GM21447 (cell line): ENCODE results near the gene RSRC1.
"Not testable (repeated sequence)": the region's sequence is repeated elsewhere in the genome, so short reads cannot be mapped to it uniquely, and the experiment has no call there.

Source experiments
- ATAC-seq: cut with Tn5 transposase; IDR thresholded peaks from one replicate; pipeline ENCODE4 v1.9.1; 2021; ENCODE audit not compliant: unreplicated experiment

Gene RSRC1

DNA sequence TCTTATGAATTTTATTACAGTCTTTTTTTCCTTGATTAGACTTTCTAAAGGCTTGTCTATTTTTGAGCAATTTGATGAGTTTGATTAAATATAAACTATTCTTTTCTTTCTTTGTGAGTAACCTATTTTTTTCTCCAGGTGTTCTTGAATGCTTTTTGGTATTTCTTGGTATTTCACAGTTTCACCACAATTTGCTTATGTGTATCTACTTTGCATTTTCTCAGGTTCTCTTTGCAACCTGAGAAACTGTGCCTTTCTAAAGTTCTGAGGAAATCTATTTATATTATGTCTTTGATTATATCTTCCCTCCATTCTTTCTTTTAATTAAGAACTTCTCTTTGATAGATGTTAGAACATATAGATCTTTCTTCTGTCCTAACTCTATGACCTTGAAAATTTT lies 344.0 kb downstream of the RSRC1 start:
- no peak for ATAC-seq

DNA sequence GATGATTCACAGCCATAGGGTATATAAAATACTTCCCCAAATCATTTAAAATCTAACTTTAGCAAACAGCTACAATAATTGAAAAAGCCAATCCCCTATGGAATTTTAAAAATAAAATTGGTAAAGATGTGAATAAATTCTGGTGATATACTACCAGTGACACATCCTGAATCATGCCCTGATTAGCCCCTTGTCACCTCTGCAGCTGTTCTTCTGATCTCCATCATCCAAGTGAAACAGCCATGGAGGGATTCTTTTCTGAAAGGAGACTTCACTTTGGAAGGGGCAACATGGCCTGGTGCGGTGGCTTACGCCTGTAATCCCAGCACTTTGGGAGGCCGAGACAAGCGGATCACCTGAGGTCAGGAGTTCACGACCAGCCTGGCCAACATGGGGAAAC lies 345.5 kb downstream of the RSRC1 start:
- ATAC-seq, result no peak

DNA sequence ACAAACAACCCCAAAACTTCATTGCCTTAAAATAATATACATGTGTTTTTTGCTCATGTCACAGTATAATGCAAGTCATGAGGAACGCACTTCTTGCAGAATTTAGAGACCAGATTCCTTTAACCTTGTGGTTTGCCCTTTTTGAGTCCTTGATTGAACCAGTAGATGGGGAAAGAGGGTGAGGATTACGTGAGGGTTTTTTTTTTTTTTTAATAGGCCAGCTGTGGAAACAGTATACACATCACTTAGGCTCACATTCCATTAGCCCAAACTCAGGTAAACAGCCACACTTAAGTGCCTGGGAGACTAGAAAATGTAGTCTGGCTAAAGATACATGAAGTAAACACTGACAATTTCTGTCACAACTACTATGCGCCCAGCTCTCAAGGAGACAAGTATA lies 346.2 kb downstream of the RSRC1 start:
- ATAC-seq, result no peak

DNA sequence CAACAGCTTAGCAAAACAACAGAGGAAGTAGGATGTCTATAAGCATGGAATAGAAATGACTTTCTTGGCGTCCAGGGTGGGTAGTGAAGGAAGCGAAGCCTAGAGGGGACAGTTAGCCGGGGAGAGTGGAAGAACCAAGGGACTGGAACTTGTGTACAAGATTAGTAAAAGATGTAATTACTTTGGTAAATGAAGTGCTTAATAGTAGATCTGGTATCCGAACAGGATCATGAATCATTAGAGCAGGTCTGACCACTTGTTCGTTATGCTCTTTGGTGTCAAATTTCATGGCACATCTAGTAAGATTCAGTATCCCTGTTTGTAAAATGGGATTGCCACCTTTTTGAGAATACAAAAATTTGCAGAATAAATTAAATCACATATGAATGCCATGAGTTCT lies 348.6 kb downstream of the RSRC1 start:
- no peak for ATAC-seq

DNA sequence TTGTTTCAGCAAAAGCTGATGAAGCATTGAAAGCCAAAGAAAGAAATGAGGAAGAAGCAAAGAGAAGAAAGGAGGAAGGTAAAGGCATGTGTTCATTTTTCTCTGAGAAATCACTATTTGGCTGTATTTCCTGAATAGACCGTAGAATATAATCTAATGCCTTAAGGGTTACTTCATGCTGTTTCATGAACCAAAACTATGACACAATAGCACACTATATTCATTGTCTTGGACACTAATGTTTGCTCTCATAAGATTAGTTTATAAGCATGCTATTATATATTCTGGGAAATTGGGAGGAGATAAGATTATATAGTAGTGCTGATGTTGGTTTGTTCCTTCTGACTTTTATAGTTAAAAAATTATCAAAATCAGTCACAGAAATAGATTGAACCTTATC lies 351.0 kb downstream of the RSRC1 start:
- no peak for ATAC-seq

DNA sequence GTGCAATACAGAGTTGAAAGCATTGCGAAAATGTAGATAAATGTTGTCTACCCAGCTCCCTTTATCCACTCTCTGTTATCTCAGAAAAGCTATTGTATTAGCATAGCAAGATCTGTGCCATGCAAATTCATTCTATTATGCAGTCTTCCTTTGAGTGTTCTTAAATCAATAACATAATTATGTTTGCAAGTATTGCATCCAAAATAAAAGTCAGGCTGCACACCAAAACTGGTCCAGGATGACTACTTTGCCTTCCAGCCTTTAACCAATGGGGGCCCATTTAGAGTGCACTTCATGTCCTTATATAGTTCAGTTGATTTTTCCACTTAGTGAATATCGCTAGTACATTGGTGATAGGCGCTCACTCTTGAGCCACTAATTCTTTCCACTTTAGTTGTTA lies 353.7 kb downstream of the RSRC1 start:
- no peak for ATAC-seq

DNA sequence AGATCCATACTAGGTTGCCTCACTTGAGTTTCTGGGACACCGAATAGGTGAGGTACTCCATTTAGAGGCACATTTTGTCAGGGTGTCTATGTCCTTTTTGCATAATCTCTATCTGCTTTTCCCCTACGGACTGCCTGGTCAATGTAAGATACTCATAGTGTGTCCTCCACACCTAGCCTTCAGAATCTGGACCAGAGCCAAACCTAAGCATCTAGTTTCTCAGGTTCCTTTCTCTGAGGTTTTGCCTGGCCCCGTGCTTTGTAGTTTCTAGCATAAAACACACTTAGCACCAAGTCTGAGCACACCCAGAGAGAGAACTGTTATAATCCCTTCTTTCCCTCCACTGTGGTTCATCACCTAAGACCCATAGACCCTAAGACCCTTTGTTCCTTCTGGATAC lies 355.2 kb downstream of the RSRC1 start:
- no peak for ATAC-seq

DNA sequence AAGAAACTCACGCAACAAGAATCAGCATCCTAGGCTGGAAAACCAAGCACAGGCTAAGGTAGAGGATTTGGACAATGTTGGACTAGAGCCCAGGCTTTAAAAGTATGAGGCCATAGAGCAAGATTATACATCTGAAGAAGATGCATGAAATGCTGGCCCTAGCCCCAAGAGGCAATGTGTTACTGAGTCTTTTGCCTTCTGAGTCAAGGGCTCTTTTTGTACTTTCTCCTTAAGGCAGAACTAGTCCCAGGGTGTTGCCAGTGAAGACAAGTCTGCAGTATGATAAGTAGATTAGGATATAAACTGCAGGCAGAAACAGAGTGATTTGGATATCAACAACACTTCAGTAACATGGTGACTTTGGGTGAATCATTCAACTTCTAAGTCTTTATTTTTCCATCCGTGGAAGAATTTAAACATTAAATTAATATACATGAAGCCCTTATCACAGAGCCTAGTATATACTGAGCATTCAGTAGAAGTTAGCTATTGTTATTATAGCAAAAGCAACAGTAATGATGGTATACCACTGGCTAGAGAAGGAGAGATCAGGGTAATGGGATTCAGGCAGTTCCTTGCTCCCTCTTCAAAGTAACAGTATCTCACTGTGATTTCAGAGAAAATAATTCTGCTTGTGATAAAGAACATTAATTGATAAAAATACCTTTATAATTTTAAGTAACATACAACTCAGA lies 361.2 kb downstream of the RSRC1 start:
- no peak for ATAC-seq

DNA sequence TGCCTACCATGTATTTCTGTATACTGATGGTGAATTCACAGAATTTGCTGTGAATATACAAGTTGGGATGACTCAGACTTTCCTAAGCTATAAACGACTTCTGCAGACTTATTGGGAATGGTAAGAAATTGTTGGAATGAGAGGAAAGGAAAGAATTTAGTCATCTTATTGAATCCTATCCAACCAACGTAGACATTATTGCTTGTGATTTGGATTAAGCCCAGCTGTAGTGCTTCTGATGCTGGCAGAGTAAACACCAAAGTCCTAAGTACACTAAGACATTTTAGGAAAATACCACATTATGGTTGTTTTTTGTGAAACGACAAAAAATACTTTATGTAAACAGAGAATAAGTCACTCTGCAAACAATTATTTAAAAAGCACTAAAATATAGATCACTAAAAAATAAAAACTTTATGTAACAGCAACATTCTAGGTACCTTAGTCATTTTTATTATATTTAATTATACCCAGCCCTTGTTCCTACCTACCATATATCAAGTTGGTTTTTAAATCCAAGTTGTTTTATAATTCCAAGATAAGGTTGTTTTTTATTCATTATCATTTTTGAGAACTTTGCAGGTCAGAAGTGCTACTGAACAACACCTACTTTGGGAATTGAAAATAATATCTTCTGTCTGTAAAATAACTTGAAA lies 361.9 kb downstream of the RSRC1 start:
- no peak for ATAC-seq

DNA sequence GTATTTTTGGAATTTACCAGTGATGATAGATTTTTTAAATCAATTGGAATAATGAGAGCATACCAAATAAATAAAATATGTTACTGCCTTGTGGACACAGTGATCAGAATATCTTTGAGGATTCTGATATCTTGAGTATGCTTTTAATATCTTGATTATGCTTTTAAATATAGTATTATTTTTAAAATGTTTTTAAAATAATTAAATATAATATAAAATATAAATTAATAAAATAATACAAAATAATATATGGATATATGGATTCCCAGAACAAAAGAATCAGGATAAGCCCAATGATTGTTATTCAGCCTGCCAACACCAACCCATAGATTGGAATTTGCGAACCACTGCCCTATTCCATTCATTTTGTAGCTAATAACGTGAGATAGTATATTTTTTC lies 369.2 kb downstream of the RSRC1 start:
- ATAC-seq, result no peak

DNA sequence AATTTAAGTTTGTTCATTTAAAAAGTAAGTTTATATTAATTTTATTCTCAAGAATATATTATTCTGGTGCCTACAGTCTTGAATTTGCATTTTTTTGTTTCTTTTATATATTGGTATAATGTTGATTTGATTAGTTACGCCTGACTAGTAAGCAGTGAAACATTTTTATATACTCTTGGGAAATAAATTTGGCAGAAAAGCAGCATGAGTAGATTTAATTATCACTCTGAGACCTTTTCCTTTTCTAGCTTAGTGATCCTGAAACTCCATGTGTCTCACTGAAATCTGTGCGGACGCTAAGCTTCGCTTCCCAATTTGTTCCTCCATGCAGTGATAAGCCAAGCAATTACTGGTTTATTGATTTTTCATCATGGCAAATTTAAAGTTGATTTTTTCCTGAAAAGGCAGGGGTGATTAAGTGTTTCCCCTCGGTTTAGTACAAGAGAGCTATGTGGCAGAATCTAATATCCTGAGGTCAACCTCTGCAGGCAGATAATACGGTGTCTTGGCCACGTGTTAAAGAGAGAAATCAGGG lies 373.9 kb downstream of the RSRC1 start:
- ATAC-seq, result no peak

DNA sequence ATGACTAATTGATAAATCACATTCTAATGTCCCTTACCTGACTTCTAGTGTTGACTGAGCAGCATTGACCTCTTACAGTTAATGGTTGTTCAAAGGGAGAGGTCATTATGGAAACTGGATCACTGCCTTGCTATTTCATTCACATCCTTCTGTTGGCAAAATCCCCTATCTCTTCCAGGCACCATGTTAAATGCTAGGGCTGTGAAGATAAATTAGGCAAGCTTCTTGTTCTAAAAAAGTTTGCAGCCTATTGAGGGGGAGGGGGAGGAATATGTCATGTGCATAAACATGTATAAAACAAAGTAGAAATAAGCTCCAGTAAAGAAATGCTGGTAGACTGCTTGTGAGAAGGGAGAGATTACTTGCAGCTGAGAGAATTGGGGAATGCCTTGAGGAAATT lies 376.3 kb downstream of the RSRC1 start:
- ATAC-seq, result no peak

DNA sequence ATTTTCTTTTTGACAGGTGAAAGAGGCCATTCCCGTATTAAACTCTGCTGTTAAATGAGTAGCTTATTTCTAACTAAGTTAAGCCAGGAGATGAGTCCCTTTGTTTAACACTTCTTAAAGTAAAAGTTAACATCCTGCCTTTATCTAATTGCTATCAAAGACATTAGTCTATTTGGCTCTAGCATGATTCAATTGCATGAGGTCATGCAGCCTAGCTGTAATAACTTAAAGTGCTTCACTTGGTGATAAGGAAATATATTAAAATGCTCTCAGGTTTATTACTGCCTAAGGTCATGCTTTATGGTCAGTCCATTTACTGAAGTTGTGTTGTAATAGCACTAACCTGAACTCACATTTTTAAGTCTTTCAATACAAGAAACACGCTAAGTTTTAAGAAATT lies 378.8 kb downstream of the RSRC1 start:
- no peak for ATAC-seq

DNA sequence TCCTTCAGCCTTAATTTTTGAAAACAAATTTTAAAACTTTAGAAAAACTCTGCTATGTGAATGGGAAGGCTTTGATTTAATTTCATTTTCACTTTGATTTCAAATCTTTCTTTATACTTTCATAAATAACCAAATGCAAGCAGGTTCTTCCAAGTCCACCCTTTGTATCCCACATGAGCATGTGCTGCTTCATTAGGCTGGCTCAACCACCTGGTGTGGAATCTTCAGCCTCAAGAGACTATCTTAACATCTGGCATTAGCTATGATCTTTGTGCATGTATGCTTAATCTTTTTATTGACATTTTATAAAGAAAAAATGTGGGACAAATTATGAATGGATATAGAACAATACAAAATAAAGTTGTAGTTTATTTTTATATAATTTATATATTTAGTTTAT lies 379.3 kb downstream of the RSRC1 start:
- no peak for ATAC-seq

DNA sequence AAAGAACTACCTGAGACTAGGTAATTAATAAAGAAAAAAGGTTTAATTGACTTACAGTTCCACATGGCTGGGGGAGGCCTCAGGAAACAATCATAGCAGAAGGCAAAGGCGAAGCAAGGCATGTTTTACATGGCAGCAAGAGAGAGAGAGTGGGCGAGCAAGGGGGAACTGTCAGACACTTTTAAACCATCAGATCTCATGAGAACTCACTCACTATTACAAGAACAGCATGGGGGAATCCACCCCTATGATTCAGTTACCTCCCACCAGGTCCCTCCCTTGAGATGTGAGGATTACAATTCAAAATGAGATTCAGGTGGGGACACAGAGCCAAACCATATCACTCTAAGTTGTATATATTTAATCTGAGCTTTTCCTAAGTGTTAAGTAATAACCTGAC lies 382.1 kb downstream of the RSRC1 start:
- ATAC-seq, result no peak

DNA sequence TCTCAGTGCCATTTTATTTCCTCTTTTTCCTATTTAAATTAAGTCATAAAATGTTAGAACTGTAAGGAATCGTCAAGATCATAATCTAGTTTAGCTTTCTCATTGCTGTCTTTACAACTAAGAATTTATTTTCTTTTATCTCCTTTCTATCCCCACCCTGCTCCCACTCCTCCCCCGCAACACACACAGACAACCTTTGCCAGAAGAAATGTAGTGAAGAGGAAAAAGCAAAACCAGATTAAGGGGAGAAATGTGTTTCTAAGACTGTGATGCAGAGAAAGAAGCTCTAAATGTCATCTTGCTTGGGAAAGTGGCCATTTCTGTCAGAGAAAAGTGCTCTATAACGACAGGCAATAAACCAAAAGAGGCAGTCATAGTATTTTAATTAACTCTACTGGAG lies 382.8 kb downstream of the RSRC1 start:
- ATAC-seq, result no peak

DNA sequence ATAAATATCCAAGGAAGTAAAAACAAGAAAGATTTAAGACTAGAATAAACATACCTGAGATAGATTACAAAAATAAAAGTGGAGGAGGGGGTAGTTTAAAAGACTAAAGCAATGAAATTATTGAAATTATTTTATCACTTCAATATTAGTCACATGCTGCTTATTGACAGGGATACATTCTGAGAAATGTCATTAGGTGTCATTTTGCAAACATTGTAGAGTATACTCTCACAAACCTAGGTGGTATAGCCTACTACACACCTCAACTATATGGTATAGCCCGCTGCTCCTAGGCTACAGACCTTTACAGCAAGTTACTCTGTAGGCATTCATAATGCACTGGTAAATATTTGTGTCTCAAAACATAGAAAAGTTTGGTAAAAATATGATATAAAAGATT lies 384.0 kb downstream of the RSRC1 start:
- no peak for ATAC-seq

DNA sequence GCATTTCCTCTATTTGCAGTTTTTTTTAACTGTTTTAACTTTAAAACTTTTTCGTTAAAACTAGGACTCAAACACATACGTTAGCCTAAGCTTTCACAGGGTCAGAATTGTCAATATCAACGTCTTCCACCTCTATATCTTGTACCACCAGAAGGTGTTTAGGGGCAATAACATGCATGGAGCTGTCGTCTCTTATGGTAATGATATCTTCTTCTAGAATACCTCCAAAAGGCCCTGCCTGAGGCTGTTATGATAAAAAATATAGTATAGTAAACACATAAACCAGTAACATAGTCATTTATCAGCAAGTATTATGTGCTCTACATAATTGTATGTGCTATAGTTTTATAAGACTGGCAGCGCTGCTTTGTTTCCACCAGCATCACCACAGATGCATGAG lies 384.8 kb downstream of the RSRC1 start:
- ATAC-seq, result no peak

DNA sequence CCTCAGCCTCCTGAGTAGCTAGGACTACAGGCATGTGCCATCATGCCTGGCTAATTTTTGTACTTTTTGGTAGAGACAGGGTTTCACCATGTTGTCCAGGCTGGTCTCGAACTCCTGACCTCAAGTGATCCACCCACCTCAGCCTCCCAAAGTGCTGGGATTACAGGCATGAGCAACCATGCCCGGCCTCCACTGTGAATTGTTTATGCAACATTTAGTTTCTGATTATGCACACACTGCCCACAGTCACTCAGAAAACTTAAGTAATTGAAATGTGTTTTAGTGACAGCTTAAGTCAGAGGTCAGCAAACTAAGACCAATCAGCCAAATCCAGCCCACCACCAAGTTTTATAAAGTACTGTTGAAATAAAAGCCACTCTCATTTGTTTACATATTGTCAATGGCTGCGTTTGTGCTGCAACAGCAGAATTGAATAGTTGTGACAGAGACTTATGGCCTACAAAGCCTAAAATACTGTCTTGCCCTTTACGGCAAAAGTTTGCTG lies 385.6 kb downstream of the RSRC1 start:
- ATAC-seq, result not testable (repeated sequence)

DNA sequence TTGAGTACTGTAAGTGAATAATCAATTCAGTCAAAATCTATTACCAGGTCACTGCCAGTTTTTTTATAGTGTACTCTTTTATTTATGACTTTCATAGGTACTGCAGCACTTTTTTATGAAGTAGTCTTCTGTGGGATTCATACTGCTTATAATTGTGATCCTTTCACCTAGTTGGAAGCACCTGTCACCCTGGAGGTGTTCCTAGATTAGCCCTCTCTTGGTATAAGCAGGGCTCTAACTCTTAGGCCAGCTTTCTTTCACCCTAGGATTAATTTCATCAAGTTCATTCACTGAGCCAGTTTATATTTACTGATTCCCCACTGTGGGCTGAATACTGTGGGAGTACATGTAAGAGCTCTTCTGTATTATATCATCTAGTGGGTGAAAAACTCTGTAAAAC lies 395.2 kb downstream of the RSRC1 start:
- ATAC-seq, result no peak

DNA sequence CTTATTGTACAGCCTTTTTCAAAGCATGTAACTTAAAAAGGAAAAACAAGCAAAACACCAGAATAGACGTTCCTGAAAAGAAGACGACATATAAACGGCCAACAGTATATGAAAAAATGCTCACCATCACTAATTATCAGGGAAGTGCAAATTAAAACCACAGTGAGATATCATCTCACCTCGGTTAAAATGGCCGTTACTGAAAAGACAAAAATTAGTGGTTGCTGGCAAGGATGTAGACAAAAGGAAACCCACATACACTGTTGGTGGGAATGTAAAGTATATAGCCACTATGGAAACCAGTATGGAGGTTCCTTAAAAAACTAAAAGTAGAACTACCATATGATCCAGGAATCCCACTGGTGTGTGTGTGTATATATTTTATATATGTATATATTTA lies 396.6 kb downstream of the RSRC1 start:
- no peak for ATAC-seq

DNA sequence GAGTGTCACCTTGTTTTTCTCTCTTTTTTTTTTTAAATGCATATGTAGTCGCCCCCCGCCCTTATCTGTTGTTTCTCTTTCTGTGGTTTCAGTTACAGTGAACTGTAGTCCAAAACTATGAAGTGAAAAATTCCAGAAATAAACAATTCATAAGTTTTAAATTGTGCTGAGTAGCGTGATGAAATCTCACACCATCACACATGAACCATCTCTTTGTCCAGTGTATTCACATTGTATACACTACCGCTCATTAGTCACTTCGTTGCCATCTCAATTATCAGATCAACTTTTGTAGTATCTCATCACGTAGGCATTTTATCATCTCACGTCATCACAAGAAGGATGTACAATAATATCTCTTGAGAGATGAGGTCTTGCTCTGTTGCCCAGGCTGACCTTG lies 398.6 kb downstream of the RSRC1 start:
- ATAC-seq, result no peak

DNA sequence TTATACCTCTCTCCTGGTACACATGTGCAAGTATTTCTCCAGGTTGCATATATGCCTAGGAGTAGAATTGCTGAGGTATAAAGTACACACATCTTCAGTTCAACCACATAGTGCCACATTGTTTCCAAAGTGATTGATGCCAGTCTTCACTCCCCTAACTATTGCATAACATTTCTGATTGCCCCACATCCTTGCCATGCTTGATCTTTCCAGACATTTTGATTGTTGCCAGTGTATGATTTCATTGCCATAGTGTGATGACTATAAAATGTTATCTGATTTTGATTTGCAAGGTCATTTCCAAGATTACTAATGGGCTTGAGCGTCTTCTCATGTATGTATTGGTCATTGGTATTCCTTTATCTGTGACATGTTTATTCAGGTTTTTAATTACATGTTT lies 400.0 kb downstream of the RSRC1 start:
- ATAC-seq, result no peak
